Esophagus (tissue), 2 donors: ENCODE results near the gene PROX1. TPM values are rescaled to one million over a fixed set of nuclear protein-coding genes. Genes with fewer than 3 reads are reported as not detected.

Source experiments
- H3K27ac ChIP-seq, 2 donors: one replicate each; pipeline ENCODE4 v1.5.1; 2013; ENCODE audit warnings: low read depth in 2 of 2, mild to moderate bottlenecking in 2 of 2, inconsistent platforms in 1 of 2, low read length in 1 of 2, moderate library complexity in 1 of 2
- H3K27me3 ChIP-seq, 2 donors: one replicate each; pipeline ENCODE4 v1.6.1; 2013; ENCODE audit warnings: low read length in 2 of 2, control low read depth in 1 of 2, mild to moderate bottlenecking in 1 of 2; ENCODE audit not compliant: insufficient read depth in 2 of 2, control insufficient read depth in 1 of 2
- H3K36me3 ChIP-seq, 2 donors: one replicate each; pipeline ENCODE4 v1.6.1; 2013; ENCODE audit warnings: low read length in 1 of 2; ENCODE audit not compliant: control insufficient read depth in 2 of 2, insufficient read depth in 2 of 2
- H3K4me1 ChIP-seq, 2 donors: one replicate each; pipeline ENCODE4 v1.6.1; 2013; ENCODE audit warnings: low read length in 1 of 2; ENCODE audit not compliant: control insufficient read depth in 2 of 2, insufficient read depth in 2 of 2
- H3K4me3 ChIP-seq, 2 donors: one replicate each; pipeline ENCODE4 v1.5.1; 2013; ENCODE audit warnings: low read length in 2 of 2, mild to moderate bottlenecking in 2 of 2, low read depth in 1 of 2, moderate library complexity in 1 of 2
- H3K9me3 ChIP-seq, 2 donors: one replicate each; pipeline ENCODE4 v1.6.1; 2013; ENCODE audit warnings: mild to moderate bottlenecking in 2 of 2, low read depth in 1 of 2, low read length in 1 of 2, moderate library complexity in 1 of 2; ENCODE audit not compliant: control insufficient read depth in 2 of 2, insufficient read depth in 1 of 2
- WGBS, 2 donors: extraction: QIAGEN DNeasy Blood & Tissue Kit; methylation state at CpG; one replicate each; pipeline ENCODE4 v1.1.7; 2013; 5-methylcytosine and 5-hydroxymethylcytosine counted together
- polyA plus RNA-seq, 2 donors: library from polyadenylated mRNA; stranded (reverse); fragments of 200-250 nt; gene quantifications; one replicate each; pipeline ENCODE4 v1.2.3, GENCODE V29; 2013
- donor health status: healthy with polysubstance abuse.
- donor health status: Bipolar disorder and iron deficiency.

Gene PROX1
- polyA plus RNA-seq, 2 donors, result 0.18 to 0.26 TPM

- no peak overlapping the region for H3K4me3 ChIP-seq
- H3K4me1 ChIP-seq, result no peaks in the 10 kb centered on the region
- H3K27me3 ChIP-seq, result no peaks in the 10 kb centered on the region
- 83 to 88% methylated on average over 11 of the region's 11 CpGs for WGBS, 2 donors
- H3K36me3 ChIP-seq, result no peaks in the 10 kb centered on the region
- H3K9me3 ChIP-seq, result no peaks in the 10 kb centered on the region
- no peak overlapping the region for H3K27ac ChIP-seq
These were observed 29.6 kb downstream of the PROX1 start for GRCh38 chr1:214017191-214017982.

- Histone ChIP-seq H3K27ac (no peak overlapping the region), H3K27me3 (no peaks in the 10 kb centered on the region), H3K4me1 (no peaks in the 10 kb centered on the region), H3K36me3 (no peaks in the 10 kb centered on the region), H3K9me3 (no peaks in the 10 kb centered on the region), H3K4me3 (no peak overlapping the region)
- WGBS, 2 donors, result 55 to 56% methylated on average over 8 of the region's 8 CpGs
These were observed 30.9 kb downstream of the PROX1 start for GRCh38 chr1:214018386-214019268.

- Histone ChIP-seq H3K4me1 (no peaks in the 10 kb centered on the region), H3K4me3 (no peak overlapping the region), H3K27me3 (no peaks in the 10 kb centered on the region), H3K36me3 (no peaks in the 10 kb centered on the region), H3K9me3 (no peaks in the 10 kb centered on the region), H3K27ac (no peak overlapping the region)
- WGBS, 2 donors, result 87 to 91% methylated on average over 13 of the region's 13 CpGs
These were observed 31.7 kb downstream of the PROX1 start for GRCh38 chr1:214019499-214019898.

- 79 to 82% methylated on average over 3 of the region's 3 CpGs for WGBS, 2 donors
- Histone ChIP-seq H3K9me3 (no peaks in the 10 kb centered on the region), H3K4me3 (no peak overlapping the region), H3K4me1 (no peaks in the 10 kb centered on the region), H3K36me3 (no peaks in the 10 kb centered on the region), H3K27me3 (no peaks in the 10 kb centered on the region), H3K27ac (no peak overlapping the region)
These were observed 33.5 kb downstream of the PROX1 start for GRCh38 chr1:214021321-214021720.

- Histone ChIP-seq H3K27me3 (no peaks in the 10 kb centered on the region), H3K9me3 (no peaks in the 10 kb centered on the region), H3K4me3 (no peak overlapping the region), H3K27ac (no peak overlapping the region), H3K36me3 (no peaks in the 10 kb centered on the region), H3K4me1 (no peaks in the 10 kb centered on the region)
- 77 to 87% methylated on average over 5 of the region's 5 CpGs for WGBS, 2 donors
These were observed 34.5 kb downstream of the PROX1 start for GRCh38 chr1:214022229-214022791.

GRCh38 chr1:214022810-214023425 is 35.1 kb downstream of the PROX1 start:
- Histone ChIP-seq H3K27ac (no peak overlapping the region), H3K27me3 (no peaks in the 10 kb centered on the region), H3K9me3 (no peaks in the 10 kb centered on the region), H3K4me3 (no peak overlapping the region), H3K36me3 (no peaks in the 10 kb centered on the region), H3K4me1 (no peaks in the 10 kb centered on the region)
- WGBS, 2 donors, result 61 to 62% methylated on average over 2 of the region's 2 CpGs

GRCh38 chr1:214026985-214027384 is 39.2 kb downstream of the PROX1 start:
- 45 to 60% methylated on average over 5 of the region's 5 CpGs for WGBS, 2 donors
- Histone ChIP-seq H3K9me3 (no peaks in the 10 kb centered on the region), H3K4me1 (no peaks in the 10 kb centered on the region), H3K27me3 (no peaks in the 10 kb centered on the region), H3K36me3 (no peaks in the 10 kb centered on the region), H3K4me3 (no peak overlapping the region), H3K27ac (no peak overlapping the region)

GRCh38 chr1:214027498-214027897 is 39.7 kb downstream of the PROX1 start:
- H3K4me3 ChIP-seq, result no peak overlapping the region
- H3K27me3 ChIP-seq, result no peaks in the 10 kb centered on the region
- no peaks in the 10 kb centered on the region for H3K4me1 ChIP-seq
- no peaks in the 10 kb centered on the region for H3K9me3 ChIP-seq
- 62 to 66% methylated on average over 5 of the region's 5 CpGs for WGBS, 2 donors
- H3K36me3 ChIP-seq, result no peaks in the 10 kb centered on the region
- H3K27ac ChIP-seq, result no peak overlapping the region

- WGBS, 2 donors, result 60 to 73% methylated on average over 5 of the region's 5 CpGs
- Histone ChIP-seq H3K27ac (no peak overlapping the region), H3K4me1 (no peaks in the 10 kb centered on the region), H3K4me3 (no peak overlapping the region), H3K9me3 (no peaks in the 10 kb centered on the region), H3K36me3 (no peaks in the 10 kb centered on the region), H3K27me3 (no peaks in the 10 kb centered on the region)
These were observed 40.3 kb downstream of the PROX1 start for GRCh38 chr1:214028095-214028494.
